Endodermal cell (in vitro differentiated cells): ENCODE data around the gene TFCP2L1. TPM values are rescaled to one million over a fixed set of nuclear protein-coding genes. Genes with fewer than 3 reads are reported as not detected.

Experiments used
- DNase-seq: peaks from one replicate; pipeline ENCODE4 v3.0.0-alpha.2; 2017
- H3K27ac ChIP-seq: 2 replicates; pipeline ENCODE4 v1.5.1; 2013; ENCODE audit warnings: mild to moderate bottlenecking, low read depth, low read length, moderate library complexity
- H3K27me3 ChIP-seq: 2 replicates; pipeline ENCODE4 v1.6.1; 2013; ENCODE audit warnings: mild to moderate bottlenecking, low read length, moderate library complexity; ENCODE audit not compliant: insufficient read depth, control insufficient read depth, poor library complexity, severe bottlenecking
- H3K36me3 ChIP-seq: 2 replicates; pipeline ENCODE4 v1.7.0; 2013; ENCODE audit warnings: mild to moderate bottlenecking, low read length, moderate library complexity; ENCODE audit not compliant: control insufficient read depth, insufficient read depth
- H3K4me1 ChIP-seq: one replicate; pipeline ENCODE4 v1.7.0; 2013; ENCODE audit warnings: low read length; ENCODE audit not compliant: control insufficient read depth, insufficient read depth
- H3K4me3 ChIP-seq: 2 replicates; pipeline ENCODE4 v1.5.1; 2013; ENCODE audit warnings: mild to moderate bottlenecking, low read length, moderate library complexity
- H3K9ac ChIP-seq: 2 replicates; pipeline ENCODE4 v1.6.1; 2013; ENCODE audit warnings: mild to moderate bottlenecking, low read length, moderate library complexity; ENCODE audit not compliant: poor library complexity, severe bottlenecking; ENCODE audit errors: extremely low read depth
- H3K9me3 ChIP-seq: 2 replicates; pipeline ENCODE4 v1.6.1; 2013; ENCODE audit warnings: mild to moderate bottlenecking, low read length, moderate library complexity; ENCODE audit not compliant: control insufficient read depth
- H3K27ac Mint-ChIP-seq: 2 replicates; pipeline ENCODE4 v1.8.0; 2020; ENCODE audit warnings: mixed read lengths
- H3K27me3 Mint-ChIP-seq: 2 replicates; pipeline ENCODE4 v1.8.0; 2021; ENCODE audit warnings: mild to moderate bottlenecking, mixed read lengths; ENCODE audit not compliant: insufficient read depth
- H3K36me3 Mint-ChIP-seq: 2 replicates; pipeline ENCODE4 v1.8.0; 2020; ENCODE audit warnings: low read depth, mixed read lengths
- H3K4me1 Mint-ChIP-seq: 2 replicates; pipeline ENCODE4 v1.8.0; 2020; ENCODE audit warnings: mixed read lengths
- H3K4me3 Mint-ChIP-seq: 2 replicates; pipeline ENCODE4 v1.8.0; 2020; ENCODE audit warnings: mild to moderate bottlenecking, moderate library complexity, mixed read lengths
- H3K9me3 Mint-ChIP-seq: 2 replicates; pipeline ENCODE4 v1.8.0; 2020; ENCODE audit warnings: mild to moderate bottlenecking, mixed read lengths
- CTCF ChIP-seq: fragments of 200-600 bp; sonication (generic); conservative IDR thresholded peaks from 2 replicates; pipeline ENCODE4 v1.5.0; 2021; ENCODE audit warnings: antibody characterized with exemption, mild to moderate bottlenecking
- WGBS, 2 experiments: methylation state at CpG; one replicate each; pipeline versions ENCODE4 v1.1.5 to v1.1.7; 2013; ENCODE audit warnings: missing lambda C conversion rate in 2 of 2, mixed read lengths in 1 of 2; ENCODE audit not compliant: insufficient coverage in 1 of 2, insufficient read length in 1 of 2; 5-methylcytosine and 5-hydroxymethylcytosine counted together
- total RNA-seq, 2 donors: library from RNA; stranded (reverse); fragmentation: NEBNext Ultra II Directional in 1 of 2; extraction: Animal tissue kit (Norgen Biotek cat#: 25700) in 1 of 2; gene quantifications; 2 replicates in 1 of 2; 3 replicates in 1 of 2; pipeline ENCODE4 v1.2.1, GENCODE V29; 2021

The TFCP2L1 gene
- total RNA-seq, 2 donors from 2014 or later: 3.3 to 4.3 TPM

- no peak for TF ChIP-seq CTCF
- Mint-ChIP-seq H3K27ac (no peak overlapping the region), H3K9me3 (no peaks in the 10 kb centered on the region), H3K4me3 (no peak overlapping the region), H3K27me3 (no peaks in the 10 kb centered on the region), H3K4me1 (no peaks in the 10 kb centered on the region), H3K36me3 (no peaks in the 10 kb centered on the region)
- Histone ChIP-seq H3K4me1 (no peaks in the 10 kb centered on the region), H3K36me3 (no peaks in the 10 kb centered on the region), H3K27ac (no peak overlapping the region), H3K27me3 (no peaks in the 10 kb centered on the region), H3K9ac (no peak overlapping the region), H3K4me3 (no peak overlapping the region), H3K9me3 (no peaks in the 10 kb centered on the region)
- 88 to 95% methylated on average over 8 to 10 of the region's 10 CpGs for WGBS, 2 experiments
- DNase-seq: no peak
Measured at GRCh38 chr2:121179467-121179866, 105.5 kb downstream of the TFCP2L1 start.

- Histone ChIP-seq H3K4me3 (no peak overlapping the region), H3K4me1 (no peaks in the 10 kb centered on the region), H3K27ac (no peak overlapping the region), H3K9ac (no peak overlapping the region), H3K36me3 (no peaks in the 10 kb centered on the region), H3K9me3 (no peaks in the 10 kb centered on the region), H3K27me3 (no peaks in the 10 kb centered on the region)
- H3K27me3 Mint-ChIP-seq: no peaks in the 10 kb centered on the region
- H3K9me3 Mint-ChIP-seq: no peaks in the 10 kb centered on the region
- WGBS, 2 experiments: 93 to 99% methylated on average over 8 to 11 of the region's 11 CpGs
- TF ChIP-seq CTCF: no peak
- no peaks in the 10 kb centered on the region for H3K36me3 Mint-ChIP-seq
- no peak overlapping the region for H3K4me3 Mint-ChIP-seq
- H3K4me1 Mint-ChIP-seq: no peaks in the 10 kb centered on the region
- DNase-seq: no peak
- H3K27ac Mint-ChIP-seq: no peak overlapping the region
Measured at GRCh38 chr2:121178730-121179129, 106.3 kb downstream of the TFCP2L1 start.

GRCh38 chr2:121177896-121178295 is 107.1 kb downstream of the TFCP2L1 start:
- Mint-ChIP-seq H3K36me3 (no peaks in the 10 kb centered on the region), H3K9me3 (no peaks in the 10 kb centered on the region), H3K27me3 (no peaks in the 10 kb centered on the region), H3K27ac (no peak overlapping the region), H3K4me1 (no peaks in the 10 kb centered on the region), H3K4me3 (no peak overlapping the region)
- Histone ChIP-seq H3K4me1 (no peaks in the 10 kb centered on the region), H3K9ac (no peak overlapping the region), H3K9me3 (no peaks in the 10 kb centered on the region), H3K36me3 (no peaks in the 10 kb centered on the region), H3K27me3 (no peaks in the 10 kb centered on the region), H3K4me3 (no peak overlapping the region), H3K27ac (no peak overlapping the region)
- no peak for TF ChIP-seq CTCF
- WGBS, 2 experiments: 89 to 100% methylated on average over 1 of the region's 1 CpG
- no peak for DNase-seq
